ENCODE results near the gene PTPN2. TPM values are rescaled to one million over a fixed set of nuclear protein-coding genes. Genes with fewer than 3 reads are reported as not detected.
A peak's percentile ranks its signal among the peaks of the same experiment; 100 is the strongest.

PTPN2 gene
- total RNA-seq, 1 donor, result 29.4 TPM

DNA sequence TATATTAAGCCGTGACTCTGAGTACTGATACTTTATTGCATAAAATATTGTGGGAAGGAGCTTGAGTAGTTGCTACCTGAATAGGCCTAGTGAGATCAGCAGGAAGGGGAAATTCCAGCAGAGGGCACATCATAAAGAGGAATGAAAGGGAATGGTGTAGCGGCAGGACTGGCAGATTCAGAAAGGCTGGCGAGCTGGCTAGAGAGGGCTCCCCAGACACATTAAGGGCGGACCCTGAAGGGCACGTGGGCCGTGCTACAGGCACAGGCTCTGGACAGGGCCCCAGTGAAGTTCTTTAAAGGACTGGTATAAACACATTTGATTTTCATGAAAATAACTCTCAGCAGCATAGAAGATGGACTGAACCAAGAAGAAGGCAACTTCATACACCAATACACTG, 43.0 kb downstream of the PTPN2 start:
- DNase-seq (ENCODE audit: low read depth), result no peak
- TF ChIP-seq CTCF (IDR thresholded peaks at IDR 0.05; ENCODE audit: insufficient read depth, low read length), result no peak

GRCh38 chr18:12840382-12840781, 43.7 kb downstream of the PTPN2 start:
- H3K4me3 ChIP-seq (ENCODE audit: low read depth, low read length), result no peak overlapping the region
- no peak for TF ChIP-seq CTCF (IDR thresholded peaks at IDR 0.05; ENCODE audit: insufficient read depth, low read length)
- no peak for DNase-seq (ENCODE audit: low read depth)

More for the DNA sequence above, 43.0 kb downstream of the PTPN2 start:
- H3K4me3 ChIP-seq (ENCODE audit: low read depth, low read length), result no peak overlapping the region

DNA sequence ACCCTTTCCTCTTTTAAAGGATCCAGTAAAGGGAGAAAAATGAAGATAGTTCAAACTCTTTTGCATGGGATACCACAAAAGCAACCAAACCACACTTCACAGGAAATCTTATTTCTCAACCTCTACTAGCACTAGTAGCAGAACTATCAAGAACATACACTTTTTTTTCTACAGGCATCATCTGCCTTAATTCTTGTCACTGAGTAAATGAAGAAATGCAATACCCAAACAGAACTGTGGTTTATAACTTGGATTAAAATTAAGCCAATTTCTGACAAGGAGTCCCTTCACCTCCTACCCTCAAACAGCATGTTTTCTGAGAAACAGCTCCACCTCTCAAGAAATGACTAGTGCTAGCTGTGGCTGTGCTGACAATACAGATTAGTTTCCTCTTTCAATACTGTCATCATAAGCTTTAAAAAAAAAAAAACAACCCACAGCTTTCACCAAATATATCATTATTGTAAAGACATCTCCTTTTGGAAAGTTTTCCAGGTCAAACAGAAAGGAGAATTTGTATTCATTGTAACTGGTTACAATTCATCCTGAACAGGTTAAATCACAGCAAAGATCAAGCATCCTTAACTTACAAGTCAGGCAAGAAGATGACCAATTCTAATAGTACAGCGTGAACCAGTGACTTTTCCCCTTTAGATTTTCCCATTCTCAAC, 44.4 kb downstream of the PTPN2 start:
- H3K4me3 ChIP-seq (ENCODE audit: low read depth, low read length), result no peak overlapping the region
- peak; percentile 27 for DNase-seq (ENCODE audit: low read depth)
- TF ChIP-seq CTCF (IDR thresholded peaks at IDR 0.05; ENCODE audit: insufficient read depth, low read length), result no peak

GRCh38 chr18:12839057-12839525, 44.9 kb downstream of the PTPN2 start:
- no peak for DNase-seq (ENCODE audit: low read depth)
- no peak for TF ChIP-seq CTCF (IDR thresholded peaks at IDR 0.05; ENCODE audit: insufficient read depth, low read length)
- no peak overlapping the region for H3K4me3 ChIP-seq (ENCODE audit: low read depth, low read length)

GRCh38 chr18:12838178-12838634, 45.8 kb downstream of the PTPN2 start:
- DNase-seq (ENCODE audit: low read depth), result peak; percentile 92
- TF ChIP-seq CTCF (IDR thresholded peaks at IDR 0.05; ENCODE audit: insufficient read depth, low read length), result no peak
- peak overlapping the region; percentile 45 for H3K4me3 ChIP-seq (ENCODE audit: low read depth, low read length)

DNA sequence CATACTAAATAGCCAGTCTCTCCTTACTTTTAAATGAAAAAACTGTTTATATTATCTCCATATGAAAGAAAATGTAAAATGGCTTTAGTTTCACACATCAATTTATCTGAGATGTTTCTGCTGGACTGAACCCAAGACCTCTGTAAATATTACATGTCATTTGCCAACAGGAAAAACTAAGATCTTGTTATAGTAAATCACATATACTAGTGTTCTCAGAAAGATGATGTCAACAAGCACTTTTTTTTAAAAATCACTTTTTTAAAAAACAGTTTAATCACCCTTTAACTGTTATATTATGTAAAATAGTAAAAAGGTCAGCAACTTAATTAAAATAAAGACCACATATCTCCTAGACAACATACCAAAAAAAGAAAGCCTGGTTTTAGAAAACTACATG, 46.3 kb downstream of the PTPN2 start:
- peak; percentile 58 for DNase-seq (ENCODE audit: low read depth)
- no peak overlapping the region for H3K4me3 ChIP-seq (ENCODE audit: low read depth, low read length)
- TF ChIP-seq CTCF (IDR thresholded peaks at IDR 0.05; ENCODE audit: insufficient read depth, low read length), result no peak

GRCh38 chr18:12836551-12836950, 47.5 kb downstream of the PTPN2 start:
- TF ChIP-seq CTCF (IDR thresholded peaks at IDR 0.05; ENCODE audit: insufficient read depth, low read length), result no peak
- no peak for DNase-seq (ENCODE audit: low read depth)
- no peak overlapping the region for H3K4me3 ChIP-seq (ENCODE audit: low read depth, low read length)
